Lung (tissue), 12 donors: ENCODE results near the gene MYO5C. TPM values are rescaled to one million over a fixed set of nuclear protein-coding genes. Genes with fewer than 3 reads are reported as not detected.

Source experiments
- ATAC-seq: fragments of 200-7000 bp; cut with Tn5 transposase; one replicate; pipeline ENCODE4 v1.9.1; 2020; ENCODE audit warnings: moderate number of reproducible peaks; ENCODE audit not compliant: insufficient read depth, low FRiP score
- DNase-seq, 3 donors: peaks; one replicate each; pipeline ENCODE4 v3.0.0-alpha.2; 2013 to 2017
- H3K27ac ChIP-seq, 2 donors: one replicate each; pipeline ENCODE4 v1.5.1; 2013; ENCODE audit warnings: mild to moderate bottlenecking in 2 of 2, moderate library complexity in 2 of 2, control low read depth in 1 of 2, inconsistent platforms in 1 of 2, low read depth in 1 of 2, low read length in 1 of 2
- H3K27me3 ChIP-seq, 3 donors: one replicate each; pipeline ENCODE4 v1.5.1; 2013; ENCODE audit warnings: low read length in 2 of 3; ENCODE audit not compliant: control insufficient read depth in 3 of 3, insufficient read depth in 3 of 3
- H3K36me3 ChIP-seq, 4 donors: one replicate each; pipeline ENCODE4 v1.5.1; 2013; ENCODE audit warnings: low read length in 4 of 4, mild to moderate bottlenecking in 1 of 4, moderate library complexity in 1 of 4; ENCODE audit not compliant: control insufficient read depth in 4 of 4, insufficient read depth in 4 of 4
- H3K4me1 ChIP-seq, 5 donors: one replicate each; pipeline ENCODE4 v1.5.1; 2013; ENCODE audit warnings: low read length in 5 of 5, mild to moderate bottlenecking in 2 of 5, moderate library complexity in 1 of 5; ENCODE audit not compliant: control insufficient read depth in 5 of 5, insufficient read depth in 5 of 5
- H3K4me3 ChIP-seq: one replicate; pipeline ENCODE4 v1.5.1; 2013; ENCODE audit warnings: mild to moderate bottlenecking, control low read depth, moderate library complexity
- H3K9ac ChIP-seq, 2 donors: one replicate each; pipeline ENCODE4 v1.5.1; 2013; ENCODE audit warnings: low read length in 2 of 2, control low read depth in 1 of 2; ENCODE audit not compliant: insufficient read depth in 1 of 2
- H3K9me3 ChIP-seq, 4 donors: one replicate each; pipeline ENCODE4 v1.5.1; 2013; ENCODE audit warnings: low read length in 3 of 4, mild to moderate bottlenecking in 1 of 4, moderate library complexity in 1 of 4; ENCODE audit not compliant: control insufficient read depth in 4 of 4, insufficient read depth in 3 of 4
- WGBS, 2 donors: extraction: QIAGEN DNeasy Blood & Tissue Kit; methylation state at CpG; one replicate each; pipeline ENCODE4 v1.1.7; 2013; 5-methylcytosine and 5-hydroxymethylcytosine counted together
- polyA plus RNA-seq, 2 donors: library from polyadenylated mRNA; stranded (reverse); fragments of 200-250 nt; gene quantifications; one replicate each; pipeline ENCODE4 v1.2.1, GENCODE V29; 2013
- total RNA-seq, 2 donors: library from RNA; depleted of rRNA in 1 of 2; stranded (reverse); fragments of >200 nt in 1 of 2; gene quantifications; one replicate each; pipeline ENCODE4 v1.2.1, GENCODE V29; 2014 to 2021
- TF ChIP-seq, protein P1 (sequence below): IDR thresholded peaks from 2 replicates; pipeline ENCODE4 v1.5.1; 2012; ENCODE audit warnings: mild to moderate bottlenecking; ENCODE audit errors: control extremely low read depth, extremely low read depth
- donor health status: control.
- donor health status: control.
- donor health status: Bipolar disorder and iron deficiency.
- donor health status: healthy.
- donor health status: DM: yes; HTN: yes; CAD: no.

Gene MYO5C
- total and polyA plus RNA-seq, 4 donors: 11.1 to 70.1 (median 40.0) TPM

- Histone ChIP-seq H3K4me3 (no peak overlapping the region), H3K36me3 (peaks cover 0 to 3% (median under 1%) of the 10 kb centered on the region in 4 donors), H3K9me3 (no peaks in the 10 kb centered on the region), H3K9ac (no peak overlapping the region), H3K27ac (no peak overlapping the region), H3K4me1 (no peaks in the 10 kb centered on the region), H3K27me3 (no peaks in the 10 kb centered on the region)
- WGBS, 2 donors: 86 to 87% methylated on average over 4 of the region's 4 CpGs
- TF ChIP-seq, protein P1, sequence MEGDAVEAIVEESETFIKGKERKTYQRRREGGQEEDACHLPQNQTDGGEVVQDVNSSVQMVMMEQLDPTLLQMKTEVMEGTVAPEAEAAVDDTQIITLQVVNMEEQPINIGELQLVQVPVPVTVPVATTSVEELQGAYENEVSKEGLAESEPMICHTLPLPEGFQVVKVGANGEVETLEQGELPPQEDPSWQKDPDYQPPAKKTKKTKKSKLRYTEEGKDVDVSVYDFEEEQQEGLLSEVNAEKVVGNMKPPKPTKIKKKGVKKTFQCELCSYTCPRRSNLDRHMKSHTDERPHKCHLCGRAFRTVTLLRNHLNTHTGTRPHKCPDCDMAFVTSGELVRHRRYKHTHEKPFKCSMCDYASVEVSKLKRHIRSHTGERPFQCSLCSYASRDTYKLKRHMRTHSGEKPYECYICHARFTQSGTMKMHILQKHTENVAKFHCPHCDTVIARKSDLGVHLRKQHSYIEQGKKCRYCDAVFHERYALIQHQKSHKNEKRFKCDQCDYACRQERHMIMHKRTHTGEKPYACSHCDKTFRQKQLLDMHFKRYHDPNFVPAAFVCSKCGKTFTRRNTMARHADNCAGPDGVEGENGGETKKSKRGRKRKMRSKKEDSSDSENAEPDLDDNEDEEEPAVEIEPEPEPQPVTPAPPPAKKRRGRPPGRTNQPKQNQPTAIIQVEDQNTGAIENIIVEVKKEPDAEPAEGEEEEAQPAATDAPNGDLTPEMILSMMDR: no peak
- DNase-seq (no peak), ATAC-seq (no peak)
Observed at GRCh38 chr15:52162260-52162659, 133.3 kb downstream of the MYO5C start.

- Histone ChIP-seq H3K4me1 (no peaks in the 10 kb centered on the region), H3K9me3 (no peaks in the 10 kb centered on the region), H3K27ac (no peak overlapping the region), H3K36me3 (peaks cover 0 to 3% (median under 1%) of the 10 kb centered on the region in 4 donors), H3K27me3 (no peaks in the 10 kb centered on the region), H3K4me3 (no peak overlapping the region), H3K9ac (no peak overlapping the region)
- no peak for ATAC-seq
- TF ChIP-seq, protein P1: no peak
- 97% methylated on average over 13 of the region's 13 CpGs for WGBS, 2 donors
- DNase-seq: no peak
Observed at GRCh38 chr15:52161406-52161966, 134.1 kb downstream of the MYO5C start.

DNA sequence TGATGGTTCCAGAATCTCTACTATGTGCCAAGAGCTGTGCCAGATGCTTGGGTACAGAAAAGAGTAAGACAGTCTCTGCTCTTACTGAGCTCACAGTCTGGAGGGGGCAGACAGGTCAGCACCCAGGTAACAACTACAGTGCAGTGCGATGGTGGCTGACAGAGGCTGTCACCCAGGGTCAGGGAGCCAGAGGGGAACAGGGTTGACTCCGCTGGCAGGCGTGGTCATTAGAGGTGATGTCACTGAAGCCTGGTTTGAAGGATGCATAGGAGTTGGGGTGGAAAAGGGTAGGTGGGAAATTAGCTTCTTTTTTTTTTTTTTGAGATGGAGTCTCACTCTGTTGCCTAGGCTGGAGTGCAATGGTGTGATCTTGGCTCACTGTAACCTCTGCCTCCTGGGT, 136.0 kb downstream of the MYO5C start:
- DNase-seq (no peak), ATAC-seq (no peak)
- Histone ChIP-seq H3K9me3 (no peaks in the 10 kb centered on the region), H3K27ac (no peak overlapping the region), H3K4me1 (no peaks in the 10 kb centered on the region), H3K4me3 (no peak overlapping the region), H3K27me3 (no peaks in the 10 kb centered on the region), H3K36me3 (peaks cover 0 to 3% (median under 1%) of the 10 kb centered on the region in 4 donors), H3K9ac (no peak overlapping the region)
- WGBS, 2 donors: 99 to 100% methylated on average over 3 of the region's 3 CpGs
- TF ChIP-seq, protein P1: no peak
